ENCODE results near the gene SSTR3. TPM values are rescaled to one million over a fixed set of nuclear protein-coding genes. Genes with fewer than 3 reads are reported as not detected.

Gene SSTR3
- total RNA-seq, 2 experiments from 2014 or later: 0.25 to 0.30 TPM

- H3K4me2 ChIP-seq (ENCODE audit: low read length): no peak overlapping the region
- no TSS peak for BruUV-seq (replicated peaks)
- no peak for DNase-seq (ENCODE audit: low spot score)
Measured at GRCh38 chr22:37156686-37157435, 55.4 kb downstream of the SSTR3 start.

DNA sequence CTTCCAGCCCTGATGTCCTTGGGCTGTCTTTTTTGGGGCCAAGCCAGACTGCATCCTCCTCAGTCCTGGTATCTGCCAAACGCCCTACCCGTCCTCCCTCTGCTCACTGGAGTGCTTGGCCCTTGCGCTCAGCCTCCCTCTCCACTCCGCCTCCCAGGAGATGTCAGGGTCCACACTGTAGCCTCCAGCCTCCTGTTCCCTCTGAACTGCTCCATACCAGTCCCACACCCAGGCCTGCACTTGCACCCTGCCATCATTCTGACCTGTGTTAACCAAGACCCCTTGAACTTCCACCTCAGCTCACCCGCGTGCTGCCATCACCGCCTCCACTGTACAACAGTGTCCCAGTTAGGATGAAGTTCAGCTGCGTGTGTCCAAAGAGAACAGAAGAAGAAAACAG lies 56.3 kb downstream of the SSTR3 start:
- H3K4me3 ChIP-seq (ENCODE audit: low read depth, low read length, poor library complexity, severe bottlenecking): no peak overlapping the region
- peaks cover 3% of the 10 kb centered on the region for H3K9me3 ChIP-seq (ENCODE audit: low read length)
- DNase-seq (ENCODE audit: low spot score): no peak
- no peaks in the 10 kb centered on the region for H3K9me2 ChIP-seq (ENCODE audit: insufficient read depth, low read length)
- H3K36me3 ChIP-seq (ENCODE audit: insufficient read depth, low read length): no peaks in the 10 kb centered on the region
- no peak overlapping the region for H3K27ac ChIP-seq (ENCODE audit: low read depth, low read length, poor library complexity, severe bottlenecking)
- intact Hi-C loops (cut with micrococcal nuclease; ENCODE audit: unreplicated experiment): no loop called here
- TF ChIP-seq EZH2phosphoT487 (IDR thresholded peaks at IDR 0.05; ENCODE audit: borderline replicate concordance, low read depth, low read length) (no peak), CTCF (conservative IDR thresholded peaks at IDR 0.05; ENCODE audit: low read length) (no peak)
- H3K4me1 ChIP-seq (ENCODE audit: insufficient read depth, low read length, poor library complexity, severe bottlenecking): no peaks in the 10 kb centered on the region
- no peak overlapping the region for H3K4me2 ChIP-seq (ENCODE audit: low read length)
- no peaks in the 10 kb centered on the region for H3K79me2 ChIP-seq (ENCODE audit: insufficient read depth, low read depth, low read length)
- H4K20me1 ChIP-seq (ENCODE audit: insufficient read depth, low read length): no peaks in the 10 kb centered on the region
- BruUV-seq (replicated peaks): no TSS peak
- H2AFZ ChIP-seq (ENCODE audit: low read length): no peak overlapping the region
- POLR2A ChIA-PET: no interaction called here
- CTCF ChIA-PET (ENCODE audit: unreplicated experiment): interaction anchor here (1.1 kb wide), 1 partner anchor 11 kb away, joined by 3 read pairs; no protein-coding TSS in a partner anchor

More at GRCh38 chr22:37156686-37157435, 55.4 kb downstream of the SSTR3 start:
- peaks cover 12% of the 10 kb centered on the region; the same call in 1 of the 2 replicates for H3K9me3 ChIP-seq (ENCODE audit: low read length)
- no peaks in the 10 kb centered on the region for H4K20me1 ChIP-seq (ENCODE audit: insufficient read depth, low read length)
- H3K9me2 ChIP-seq (ENCODE audit: insufficient read depth, low read length): no peaks in the 10 kb centered on the region
- H3K36me3 ChIP-seq (ENCODE audit: insufficient read depth, low read length): no peaks in the 10 kb centered on the region
- intact Hi-C loops (cut with micrococcal nuclease; ENCODE audit: unreplicated experiment): no loop called here
- H2AFZ ChIP-seq (ENCODE audit: low read length): no peak overlapping the region
- CTCF ChIA-PET (ENCODE audit: unreplicated experiment): interaction anchor here (1.1 kb wide), 1 partner anchor 12 kb away, joined by 3 read pairs; no protein-coding TSS in a partner anchor
- H3K27ac ChIP-seq (ENCODE audit: low read depth, low read length, poor library complexity, severe bottlenecking): no peak overlapping the region
- H3K4me1 ChIP-seq (ENCODE audit: insufficient read depth, low read length, poor library complexity, severe bottlenecking): no peaks in the 10 kb centered on the region
- no peak overlapping the region for H3K4me3 ChIP-seq (ENCODE audit: low read depth, low read length, poor library complexity, severe bottlenecking)
- TF ChIP-seq CTCF (conservative IDR thresholded peaks at IDR 0.05; ENCODE audit: low read length) (no peak), EZH2phosphoT487 (IDR thresholded peaks at IDR 0.05; ENCODE audit: borderline replicate concordance, low read depth, low read length) (no peak)
- no peaks in the 10 kb centered on the region for H3K79me2 ChIP-seq (ENCODE audit: insufficient read depth, low read depth, low read length)
- POLR2A ChIA-PET: no interaction called here

Data from OCI-LY7 (cell line).